Breast epithelium (tissue), 4 donors: ENCODE data around the gene C2CD2L. TPM values are rescaled to one million over a fixed set of nuclear protein-coding genes. Genes with fewer than 3 reads are reported as not detected.
"Not testable (repeated sequence)": the region's sequence is repeated elsewhere in the genome, so short reads cannot be mapped to it uniquely, and the experiment has no call there.

Experiments used
- DNase-seq, 2 donors: peaks; one replicate each; pipeline ENCODE4 v3.0.0-alpha.2; 2019; ENCODE audit warnings: low spot score in 2 of 2
- H3K27ac ChIP-seq, 2 donors: fragments of 200-600 bp; sonication (generic) in 1 of 2; one replicate each; pipeline ENCODE4 v1.5.1; 2016 to 2019; ENCODE audit warnings: mild to moderate bottlenecking in 1 of 2
- H3K27me3 ChIP-seq, 2 donors: fragments of 200-600 bp; sonication (generic) in 1 of 2; one replicate each; pipeline versions ENCODE4 v1.5.1 to v1.6.0; 2017 to 2019; ENCODE audit warnings: control low read depth in 1 of 2, mild to moderate bottlenecking in 1 of 2
- H3K36me3 ChIP-seq: fragments of 200-600 bp; one replicate; pipeline ENCODE4 v1.5.1; 2019
- H3K4me1 ChIP-seq, 2 donors: fragments of 200-600 bp; sonication (generic); one replicate each; pipeline ENCODE4 v1.5.1; 2016 to 2019; ENCODE audit warnings: control low read depth in 1 of 2
- H3K4me3 ChIP-seq, 3 donors: fragments of 200-600 bp; sonication (generic); 1 replicate in 2 of 3; 2 replicates in 1 of 3; pipeline ENCODE4 v1.5.1; 2016 to 2019; ENCODE audit warnings: mild to moderate bottlenecking in 3 of 3, moderate library complexity in 2 of 3
- H3K9me3 ChIP-seq, 2 donors: fragments of 200-600 bp; sonication (generic) in 1 of 2; one replicate each; pipeline ENCODE4 v1.5.1; 2016 to 2019; ENCODE audit warnings: control low read depth in 1 of 2
- POLR2A ChIP-seq: fragments of 450-650 bp; IDR thresholded peaks from one replicate; pipeline ENCODE4 v1.6.1; 2016; ENCODE audit warnings: antibody characterized with exemption, mild to moderate bottlenecking, moderate library complexity
- POLR2AphosphoS5 ChIP-seq, 3 donors: sonication (generic); formaldehyde crosslinking; IDR thresholded peaks; one replicate each; pipeline ENCODE4 v1.6.1; 2017; ENCODE audit warnings: antibody characterized with exemption in 3 of 3
- intact Hi-C: fragments of 100-400 bp; cut with DNase I; formaldehyde crosslinking; loops from one replicate; pipeline ENCODE4 v1.15.1; 2023; ENCODE audit warnings: low total_unique reads
- total RNA-seq, 3 donors: library from RNA; depleted of rRNA; stranded (reverse); fragments of >200 nt; gene quantifications; one replicate each; pipeline ENCODE4 v1.1.0, GENCODE V29; 2016
- TF ChIP-seq, protein P1 (sequence below), 3 donors: fragments of 450-650 bp; IDR thresholded peaks; one replicate each; pipeline ENCODE4 v1.5.1; 2016 to 2017; ENCODE audit warnings: antibody characterized with exemption in 3 of 3, mild to moderate bottlenecking in 3 of 3, moderate library complexity in 3 of 3

C2CD2L gene
- total RNA-seq, result 1 to 10 TPM; 5.1 to 6.9 (median 6.3) TPM

DNA sequence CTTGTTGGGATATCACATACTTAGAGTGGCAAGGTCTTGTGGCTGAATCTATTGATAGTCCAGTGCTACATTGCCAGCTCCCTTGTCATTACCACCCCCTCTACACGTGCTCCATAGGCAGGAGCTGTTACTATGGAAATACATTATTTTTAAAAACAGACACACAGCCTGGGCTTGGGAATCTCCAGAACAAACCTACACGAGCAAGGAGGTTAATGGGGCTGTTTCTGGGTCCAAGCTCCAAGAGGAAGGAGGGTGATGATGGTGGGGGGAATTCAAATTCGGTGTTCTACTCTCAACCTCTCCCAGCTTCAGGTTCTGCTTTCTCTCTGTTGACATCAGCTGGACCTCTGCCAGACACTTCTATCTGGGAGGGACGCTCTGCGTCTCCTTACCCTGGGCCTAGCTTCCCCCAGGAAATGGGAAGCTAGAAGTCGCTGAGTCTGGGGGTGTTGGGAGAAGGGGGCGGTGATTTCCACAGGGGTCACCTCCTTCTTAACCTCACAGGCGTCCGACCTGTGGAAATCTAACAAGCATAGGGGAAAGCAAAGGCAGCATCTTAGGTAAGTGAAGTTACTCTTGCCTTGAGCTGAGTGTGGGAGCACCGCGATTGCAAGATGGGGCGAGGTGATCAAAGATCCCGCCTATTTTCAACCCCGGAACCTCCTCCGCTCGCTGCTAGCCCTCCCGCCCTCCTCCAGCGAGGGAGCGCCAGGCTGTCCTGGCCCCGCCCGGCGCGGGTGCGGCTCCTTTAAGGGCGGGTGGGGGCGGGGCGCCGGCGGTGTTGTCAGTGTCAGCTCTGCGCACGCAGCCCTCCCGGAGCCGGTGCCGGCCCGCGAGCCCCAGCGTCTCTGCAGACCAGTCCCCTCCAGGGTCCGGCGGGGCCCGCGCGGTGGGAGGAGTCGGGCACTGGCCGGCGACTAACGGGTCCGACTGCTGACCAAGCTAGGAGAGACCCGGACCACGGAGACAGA is at the start of gene C2CD2L:
Gene C2CD2L, plus strand, starts transcription at position 781 of the 974 bp plus-strand sequence. CDS start 398 bp downstream, outside the sequence.
- Histone ChIP-seq H3K4me3 (peak within 1 kb of the TSS; percentile 61 to 97 (median 95)), H3K27ac (peak within 1 kb of the TSS; percentile 82 to 86), H3K9me3 (no peaks in the 10 kb centered on the region), H3K36me3 (no peaks in the 10 kb centered on the region), H3K27me3 (no peaks in the 10 kb centered on the region), H3K4me1 (peaks cover 4 to 6% of the 10 kb centered on the region in 2 donors)
- DNase-seq, result peak; percentile 85 to 88
- TF ChIP-seq, protein P1, sequence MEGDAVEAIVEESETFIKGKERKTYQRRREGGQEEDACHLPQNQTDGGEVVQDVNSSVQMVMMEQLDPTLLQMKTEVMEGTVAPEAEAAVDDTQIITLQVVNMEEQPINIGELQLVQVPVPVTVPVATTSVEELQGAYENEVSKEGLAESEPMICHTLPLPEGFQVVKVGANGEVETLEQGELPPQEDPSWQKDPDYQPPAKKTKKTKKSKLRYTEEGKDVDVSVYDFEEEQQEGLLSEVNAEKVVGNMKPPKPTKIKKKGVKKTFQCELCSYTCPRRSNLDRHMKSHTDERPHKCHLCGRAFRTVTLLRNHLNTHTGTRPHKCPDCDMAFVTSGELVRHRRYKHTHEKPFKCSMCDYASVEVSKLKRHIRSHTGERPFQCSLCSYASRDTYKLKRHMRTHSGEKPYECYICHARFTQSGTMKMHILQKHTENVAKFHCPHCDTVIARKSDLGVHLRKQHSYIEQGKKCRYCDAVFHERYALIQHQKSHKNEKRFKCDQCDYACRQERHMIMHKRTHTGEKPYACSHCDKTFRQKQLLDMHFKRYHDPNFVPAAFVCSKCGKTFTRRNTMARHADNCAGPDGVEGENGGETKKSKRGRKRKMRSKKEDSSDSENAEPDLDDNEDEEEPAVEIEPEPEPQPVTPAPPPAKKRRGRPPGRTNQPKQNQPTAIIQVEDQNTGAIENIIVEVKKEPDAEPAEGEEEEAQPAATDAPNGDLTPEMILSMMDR (IDR thresholded peaks at IDR 0.05), result no peak
- TF ChIP-seq POLR2AphosphoS5 (IDR thresholded peaks at IDR 0.05), result peak in 1 of 3 donors; percentile 31
- intact Hi-C loops, result no loop called here

DNA sequence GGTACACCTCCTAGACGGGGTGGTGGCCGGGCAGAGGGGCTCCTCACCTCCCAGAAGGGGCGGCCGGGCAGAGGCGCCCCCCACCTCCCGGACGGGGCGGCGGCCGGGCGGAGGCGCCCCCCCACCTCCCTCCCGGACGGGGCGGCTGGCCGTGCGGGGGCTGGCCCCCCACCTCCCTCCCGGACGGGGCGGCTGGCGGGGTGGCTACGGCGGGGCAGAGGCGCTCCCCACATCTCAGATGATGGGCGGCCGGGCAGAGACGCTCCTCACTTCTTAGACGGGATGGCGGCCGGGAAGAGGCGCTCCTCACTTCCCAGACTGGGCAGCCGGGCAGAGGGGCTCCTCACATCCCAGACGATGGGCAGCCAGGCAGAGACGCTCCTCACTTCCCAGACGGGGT is 48.0 kb upstream of the C2CD2L start:
- H3K4me3 ChIP-seq, DNase-seq, H3K27me3 ChIP-seq, intact Hi-C loops, H3K9me3 ChIP-seq, H3K27ac ChIP-seq, H3K36me3 ChIP-seq: not testable (repeated sequence)
- H3K4me1 ChIP-seq, result peaks cover 7 to 16% of the 10 kb centered on the region in 2 donors

DNA sequence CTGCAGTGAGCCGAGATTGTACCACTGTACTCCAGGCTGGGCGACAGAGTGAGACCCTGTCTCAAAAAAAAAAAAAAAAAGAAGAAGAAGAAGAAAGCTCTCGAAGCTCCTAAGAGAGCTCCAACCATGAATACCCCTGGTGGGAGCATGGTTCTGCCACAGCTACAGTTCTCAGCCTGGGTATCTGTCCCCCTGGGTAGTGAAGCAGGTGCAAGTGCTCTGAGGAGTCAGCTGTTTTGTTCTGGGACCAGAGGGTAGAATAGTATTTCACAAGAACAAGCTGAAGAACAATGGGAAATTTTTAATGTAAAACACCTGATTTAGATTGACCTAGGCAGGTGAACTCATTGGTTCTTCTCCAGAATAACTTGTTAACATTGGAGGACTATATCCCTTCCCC is 45.9 kb upstream of the C2CD2L start:
- TF ChIP-seq POLR2AphosphoS5 (IDR thresholded peaks at IDR 0.05), result no peak
- TF ChIP-seq, protein P1 (IDR thresholded peaks at IDR 0.05), result no peak
- no peak for TF ChIP-seq POLR2A
- H3K4me1 ChIP-seq, result peaks cover 0 to 8% of the 10 kb centered on the region in 2 donors
- no peak overlapping the region for H3K4me3 ChIP-seq
- H3K27me3 ChIP-seq, result no peaks in the 10 kb centered on the region
- H3K36me3 ChIP-seq, result no peaks in the 10 kb centered on the region
- H3K27ac ChIP-seq, result no peak overlapping the region
- no peak for DNase-seq
- intact Hi-C loops, result no loop called here
- no peaks in the 10 kb centered on the region for H3K9me3 ChIP-seq

DNA sequence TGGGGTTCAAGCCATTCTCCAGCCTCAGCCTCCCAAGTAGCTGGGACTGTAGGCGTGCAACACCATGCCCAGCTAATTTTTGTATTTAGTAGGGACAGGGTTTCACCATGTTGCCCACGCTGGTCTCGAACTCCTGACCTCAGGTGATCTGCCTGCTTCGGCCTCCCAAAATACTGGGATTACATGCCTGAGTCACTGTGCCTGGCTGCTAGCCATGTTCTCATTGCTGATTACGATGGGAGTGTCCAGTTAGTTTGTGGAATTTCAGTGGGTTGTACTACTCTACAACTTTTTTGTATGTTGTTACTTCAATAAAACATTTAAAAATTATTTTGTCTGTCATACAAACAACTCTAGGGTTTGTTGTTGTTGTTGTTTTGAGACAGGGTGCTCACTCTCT is 44.4 kb upstream of the C2CD2L start:
- intact Hi-C loops, result no loop called here
- Histone ChIP-seq H3K36me3 (no peaks in the 10 kb centered on the region), H3K4me3 (no peak overlapping the region), H3K27ac (no peak overlapping the region), H3K9me3 (no peaks in the 10 kb centered on the region), H3K4me1 (peaks cover 0 to 5% of the 10 kb centered on the region in 2 donors), H3K27me3 (no peaks in the 10 kb centered on the region)
- TF ChIP-seq, protein P1 (IDR thresholded peaks at IDR 0.05), result no peak
- no peak for TF ChIP-seq POLR2AphosphoS5 (IDR thresholded peaks at IDR 0.05)
- no peak for TF ChIP-seq POLR2A
- no peak for DNase-seq

DNA sequence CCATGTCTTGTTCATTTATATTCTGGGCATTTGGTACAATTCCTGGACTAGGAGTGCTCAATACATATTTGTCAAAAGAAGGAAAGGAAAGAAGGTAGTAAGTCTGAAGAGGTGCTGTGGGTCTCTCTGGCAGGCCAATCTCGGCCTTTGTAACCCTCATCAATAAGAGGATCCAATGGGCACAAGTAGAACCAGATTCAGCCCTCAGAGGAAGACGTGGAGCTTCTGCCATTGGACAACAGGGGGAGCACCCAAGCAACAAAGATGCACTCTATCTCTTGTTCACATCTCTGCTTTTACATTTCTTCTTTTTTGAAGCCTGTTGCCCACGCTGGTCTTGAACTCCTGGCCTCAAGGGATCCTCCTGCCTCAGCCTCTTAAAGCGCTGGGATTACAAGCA is 41.8 kb upstream of the C2CD2L start:
- Histone ChIP-seq H3K27ac (no peak overlapping the region), H3K4me1 (no peaks in the 10 kb centered on the region), H3K9me3 (no peaks in the 10 kb centered on the region), H3K36me3 (no peaks in the 10 kb centered on the region), H3K27me3 (no peaks in the 10 kb centered on the region), H3K4me3 (no peak overlapping the region)
- DNase-seq, result no peak
- TF ChIP-seq POLR2AphosphoS5 (IDR thresholded peaks at IDR 0.05), result no peak
- TF ChIP-seq, protein P1 (IDR thresholded peaks at IDR 0.05), result no peak
- intact Hi-C loops, result no loop called here
